Stimulated activated CD4-positive, alpha-beta T cell treated with anti-CD3 and anti-CD28 coated beads, Interleukin-4, amount 100 ng/mL, for 48 hours (primary cell): ENCODE results near the gene ARHGAP26.

ENCODE experiments used
- DNase-seq, 2 donors: peaks; one replicate each; pipeline ENCODE4 v3.0.0-alpha.2; 2020; ENCODE audit warnings: low read depth in 2 of 2

ARHGAP26 gene

GRCh38 chr5:143164557-143164956 is 394.4 kb downstream of the ARHGAP26 start:
- no peak for DNase-seq

DNA sequence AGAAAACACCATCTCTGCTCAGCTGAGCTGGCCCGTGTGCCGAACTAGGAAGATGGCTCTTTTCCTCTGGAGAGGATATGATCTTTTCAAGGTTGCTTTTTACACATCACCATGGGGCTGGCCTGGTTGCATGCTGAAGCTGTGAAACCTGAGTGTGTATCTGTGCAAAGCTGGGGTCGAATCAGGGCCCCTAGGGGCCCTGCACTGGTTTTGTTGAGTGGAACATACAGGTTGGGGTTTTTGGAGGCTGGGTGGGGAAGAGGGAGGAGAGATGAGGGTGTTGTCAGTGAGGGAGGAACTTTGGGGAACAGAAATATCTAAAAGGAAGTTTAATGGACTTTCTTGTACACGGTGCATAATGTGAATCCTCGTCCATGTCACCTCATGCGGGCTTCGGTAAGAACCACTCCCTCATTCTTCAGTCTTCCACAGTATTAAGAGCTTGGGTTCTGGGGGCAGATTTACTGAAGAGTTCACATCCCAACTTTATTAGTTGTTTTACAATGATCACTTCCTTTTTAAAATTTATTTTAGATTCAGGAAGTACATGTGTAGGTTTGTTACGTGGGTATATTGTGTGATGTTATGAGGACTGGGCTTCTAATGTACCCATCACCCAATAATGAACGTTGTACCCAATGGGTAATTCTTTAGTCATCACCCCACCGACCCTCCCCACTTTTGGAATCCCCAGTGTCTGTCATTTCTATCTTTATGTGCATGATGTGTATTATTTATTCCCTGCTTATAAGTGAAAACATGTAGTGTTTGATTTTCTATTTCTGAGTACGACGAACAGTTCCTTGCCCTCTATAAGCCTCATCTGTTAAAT is 395.1 kb downstream of the ARHGAP26 start:
- no peak for DNase-seq

DNA sequence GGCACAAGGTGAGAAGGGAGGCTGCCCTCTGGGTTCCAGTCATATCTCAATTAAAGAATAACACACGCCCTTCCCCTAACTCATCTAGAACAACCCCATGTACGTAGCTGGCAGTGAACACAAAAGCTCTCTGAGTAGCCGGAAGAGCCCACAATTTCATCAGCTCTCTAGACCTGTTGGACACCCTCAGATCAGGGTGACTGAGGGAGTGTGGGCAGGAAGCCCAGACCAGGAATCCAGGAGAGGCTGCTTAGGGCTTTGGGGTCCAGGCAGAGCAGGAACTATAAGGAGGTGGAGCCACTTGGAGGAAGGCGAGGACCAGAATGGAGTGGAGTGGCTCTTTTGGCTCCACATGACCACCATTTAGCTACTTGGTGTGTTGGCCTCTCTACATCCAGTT is 395.9 kb downstream of the ARHGAP26 start:
- no peak for DNase-seq

GRCh38 chr5:143166661-143167420 is 396.7 kb downstream of the ARHGAP26 start:
- DNase-seq, result no peak

- no peak for DNase-seq
Observed at GRCh38 chr5:143168171-143168741, 398.1 kb downstream of the ARHGAP26 start.

GRCh38 chr5:143168921-143169810 is 399.0 kb downstream of the ARHGAP26 start:
- DNase-seq, result no peak

DNA sequence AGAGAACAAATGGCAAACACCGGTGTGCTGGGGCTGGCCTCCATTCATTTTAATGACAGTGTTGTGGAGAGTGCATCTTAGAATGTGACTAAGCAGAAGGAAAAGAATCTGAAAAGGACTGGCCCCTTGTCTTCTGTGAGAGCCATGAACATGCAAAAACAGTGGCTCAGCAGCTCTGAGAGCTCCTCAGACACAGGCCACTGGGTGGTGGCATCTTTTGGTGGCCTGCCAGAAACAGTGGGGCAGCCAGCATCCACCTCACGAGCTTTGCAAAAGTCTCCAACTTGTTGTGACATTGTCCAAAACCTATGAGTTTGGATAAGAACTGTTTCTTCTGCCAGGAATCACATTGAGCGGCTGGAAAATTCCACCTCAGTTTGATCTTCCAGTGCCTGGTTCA is 399.9 kb downstream of the ARHGAP26 start:
- no peak for DNase-seq

DNA sequence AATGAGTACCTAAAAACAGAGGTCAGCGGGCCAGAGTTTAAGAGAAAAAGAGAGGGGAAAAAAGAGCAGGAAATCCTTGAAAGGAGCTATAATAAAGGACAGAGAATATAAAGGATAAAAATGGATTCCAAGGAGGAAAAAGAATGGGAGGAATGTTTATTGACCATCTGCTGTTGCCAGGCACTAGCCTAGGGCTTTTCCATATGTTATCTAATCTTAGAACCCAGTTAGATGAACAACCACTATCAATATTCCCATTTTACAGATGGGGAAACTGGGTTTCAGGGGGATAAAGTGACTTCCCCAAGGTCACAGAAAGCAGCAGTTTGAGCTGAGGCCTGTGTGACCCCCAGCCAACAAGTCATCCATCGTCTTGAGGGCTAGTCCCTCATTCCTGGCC is 400.8 kb downstream of the ARHGAP26 start:
- DNase-seq, result no peak

GRCh38 chr5:143172739-143173138 is 402.6 kb downstream of the ARHGAP26 start:
- DNase-seq, result no peak

- DNase-seq, result no peak
Observed at GRCh38 chr5:143173139-143173889, 403.1 kb downstream of the ARHGAP26 start.

DNA sequence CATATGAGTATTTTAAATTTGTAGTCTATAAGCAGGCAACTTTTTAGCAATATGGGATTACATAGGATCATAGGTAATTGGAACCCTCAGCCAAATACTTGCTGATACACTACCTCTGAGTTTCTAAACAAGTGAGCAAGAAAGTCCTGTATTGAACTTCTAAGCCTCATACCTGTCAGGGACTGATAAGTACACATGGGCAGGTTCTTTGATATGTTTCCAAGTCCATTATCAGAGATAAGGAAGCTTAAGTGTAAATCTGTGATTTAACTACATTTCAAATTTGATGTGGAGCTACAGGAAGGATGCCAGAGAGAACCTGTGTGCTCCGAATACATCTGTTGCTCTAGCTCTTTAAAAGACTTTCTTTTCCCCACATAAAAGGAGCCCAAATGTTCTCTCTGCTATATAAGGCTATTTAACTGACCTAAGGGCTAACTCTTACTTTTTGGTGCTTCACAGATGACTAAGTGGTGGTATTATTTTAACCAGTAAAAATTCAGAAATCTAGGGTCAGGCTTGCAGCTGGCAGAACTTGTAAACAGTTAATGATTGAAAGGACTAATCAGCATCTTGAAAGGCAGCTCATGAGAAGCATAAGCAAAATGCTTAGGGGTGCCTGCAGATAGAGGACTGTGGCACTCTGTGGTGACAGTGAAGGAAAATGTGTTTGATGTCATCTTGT is 404.7 kb downstream of the ARHGAP26 start:
- DNase-seq, result no peak

GRCh38 chr5:143176048-143176447 is 405.9 kb downstream of the ARHGAP26 start:
- DNase-seq, result no peak

DNA sequence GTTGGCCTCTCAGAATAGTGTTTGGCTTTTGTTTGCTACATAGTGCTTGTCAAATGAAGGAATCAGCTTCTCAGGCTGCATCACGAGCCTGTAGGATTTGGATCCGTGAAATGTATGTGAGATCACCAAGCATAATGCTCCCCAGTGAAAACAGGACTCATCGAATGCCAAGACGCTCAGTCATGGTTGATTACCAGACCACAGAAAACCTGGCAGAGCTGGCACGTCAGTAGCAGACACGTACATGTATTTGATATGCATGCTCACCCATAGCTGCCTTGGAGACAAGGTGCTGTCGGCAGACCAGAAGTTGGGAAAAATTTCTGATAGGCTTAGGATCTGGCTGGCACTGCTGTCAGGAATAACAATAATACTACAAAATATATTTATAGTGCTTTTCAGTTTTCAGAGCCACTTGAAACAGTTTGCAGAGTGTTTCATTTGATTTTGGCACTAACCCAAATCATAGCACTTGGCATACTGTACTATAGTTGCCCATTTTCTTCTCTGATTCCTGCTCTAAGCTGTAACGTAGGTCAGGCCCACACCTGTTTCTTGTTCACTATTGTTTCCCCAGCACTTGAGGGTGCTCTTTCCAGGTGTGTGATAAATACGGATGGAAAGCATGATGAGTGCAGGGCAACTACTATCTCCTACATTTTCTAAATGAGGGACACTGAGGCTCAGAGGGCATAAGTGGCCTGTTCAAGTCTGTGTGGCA is 407.2 kb downstream of the ARHGAP26 start:
- no peak for DNase-seq

GRCh38 chr5:143179126-143179740 is 409.1 kb downstream of the ARHGAP26 start:
- DNase-seq, result no peak

- no peak for DNase-seq
Observed at GRCh38 chr5:143180751-143181150, 410.6 kb downstream of the ARHGAP26 start.

- DNase-seq, result no peak
Observed at GRCh38 chr5:143181173-143181572, 411.0 kb downstream of the ARHGAP26 start.

DNA sequence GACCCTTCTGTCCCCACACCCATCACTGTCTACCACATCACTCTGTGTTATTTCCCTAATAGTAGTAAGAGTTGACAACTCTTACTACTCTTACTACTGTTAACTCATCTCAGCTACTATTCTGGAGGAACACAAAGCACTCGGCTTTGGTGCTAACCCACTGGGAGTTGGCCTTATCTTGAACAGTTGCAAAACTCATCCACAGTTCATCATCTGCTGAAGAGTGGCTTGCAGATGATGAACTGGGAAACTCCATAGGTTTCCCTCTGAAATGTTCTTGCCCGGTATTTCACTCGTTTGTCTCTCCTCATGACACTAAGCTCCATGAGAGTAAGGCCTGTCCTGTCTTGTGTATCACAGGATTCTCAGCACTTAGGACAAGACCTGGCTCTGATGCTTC is 411.9 kb downstream of the ARHGAP26 start:
- no peak for DNase-seq

DNA sequence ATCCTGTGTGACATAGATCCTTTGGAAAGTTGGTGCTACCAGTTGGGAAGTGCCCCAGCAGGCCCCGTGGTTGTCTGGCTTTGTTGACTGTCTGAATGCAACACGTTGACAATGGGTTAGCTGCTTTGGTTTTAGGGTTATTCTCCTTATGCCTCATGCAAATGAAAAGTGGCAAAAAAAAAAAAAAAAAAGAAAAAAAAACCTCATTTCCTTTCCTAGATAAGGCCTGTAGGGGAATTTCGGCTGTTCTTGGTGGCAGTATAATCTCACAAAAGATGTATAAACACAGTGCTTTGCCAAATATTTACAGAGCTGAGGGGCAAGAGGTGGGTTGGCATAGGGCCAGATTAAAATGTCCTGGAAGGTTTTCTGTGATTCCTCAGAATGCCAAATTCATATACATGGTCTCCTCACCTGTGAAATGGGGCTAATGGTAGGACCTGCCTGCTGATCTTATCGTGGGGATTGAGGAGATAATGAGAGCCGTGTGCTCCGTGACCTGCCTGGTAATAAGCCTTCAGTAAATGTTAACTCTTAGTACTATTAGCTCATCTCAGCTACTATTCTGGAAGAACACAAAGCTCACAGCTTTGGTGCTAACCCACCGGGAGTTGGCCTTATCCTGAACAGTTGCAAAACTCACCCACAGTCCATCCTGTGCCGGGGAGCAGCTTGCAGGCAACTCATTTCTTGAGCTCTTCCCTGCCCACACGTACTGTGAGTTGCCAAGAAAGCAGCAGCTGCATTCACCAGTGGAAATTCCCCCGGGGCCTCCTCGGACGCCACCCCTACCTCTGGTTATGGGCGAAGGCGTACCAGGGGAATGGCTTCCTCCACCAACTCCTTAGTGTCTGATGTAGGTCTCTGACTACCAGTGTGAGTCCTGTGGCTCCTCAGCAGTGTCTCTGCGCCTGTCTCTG is 413.0 kb downstream of the ARHGAP26 start:
- peak; percentile 45 to 70 for DNase-seq
